VCaP (cell line): ENCODE results near the gene MLLT3.

Source experiments
- H3K27ac ChIP-seq: fragments of 450-650 bp; 2 replicates; pipeline ENCODE4 v1.5.1; 2017
- TF ChIP-seq, protein P1 (sequence below): fragments of 450-650 bp; conservative IDR thresholded peaks from 2 replicates; pipeline ENCODE4 v1.5.1; 2017; ENCODE audit warnings: mild to moderate bottlenecking, moderate library complexity

The MLLT3 gene

DNA sequence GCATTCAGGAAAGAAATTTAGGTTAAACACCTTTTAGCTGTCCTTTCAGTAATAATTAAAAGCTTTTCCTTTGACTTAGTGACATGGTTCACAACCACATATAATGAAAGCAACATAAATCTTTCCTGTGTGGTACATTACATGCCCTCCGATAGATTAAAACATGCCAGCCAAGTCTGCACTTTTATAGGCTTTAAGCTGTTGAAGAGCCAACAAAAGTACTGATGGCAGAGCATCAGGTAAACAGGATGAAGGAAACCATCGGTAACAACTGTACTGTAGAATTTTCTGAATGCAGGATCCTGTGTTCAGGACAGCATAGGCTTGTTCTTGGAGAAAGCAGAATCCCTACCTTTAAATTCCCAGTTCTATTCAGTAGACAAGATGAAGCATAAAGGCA, 226.6 kb downstream of the MLLT3 start:
- H3K27ac ChIP-seq = peak overlapping the region; percentile 31; the same call in 1 of the 2 replicates
- TF ChIP-seq, protein P1, sequence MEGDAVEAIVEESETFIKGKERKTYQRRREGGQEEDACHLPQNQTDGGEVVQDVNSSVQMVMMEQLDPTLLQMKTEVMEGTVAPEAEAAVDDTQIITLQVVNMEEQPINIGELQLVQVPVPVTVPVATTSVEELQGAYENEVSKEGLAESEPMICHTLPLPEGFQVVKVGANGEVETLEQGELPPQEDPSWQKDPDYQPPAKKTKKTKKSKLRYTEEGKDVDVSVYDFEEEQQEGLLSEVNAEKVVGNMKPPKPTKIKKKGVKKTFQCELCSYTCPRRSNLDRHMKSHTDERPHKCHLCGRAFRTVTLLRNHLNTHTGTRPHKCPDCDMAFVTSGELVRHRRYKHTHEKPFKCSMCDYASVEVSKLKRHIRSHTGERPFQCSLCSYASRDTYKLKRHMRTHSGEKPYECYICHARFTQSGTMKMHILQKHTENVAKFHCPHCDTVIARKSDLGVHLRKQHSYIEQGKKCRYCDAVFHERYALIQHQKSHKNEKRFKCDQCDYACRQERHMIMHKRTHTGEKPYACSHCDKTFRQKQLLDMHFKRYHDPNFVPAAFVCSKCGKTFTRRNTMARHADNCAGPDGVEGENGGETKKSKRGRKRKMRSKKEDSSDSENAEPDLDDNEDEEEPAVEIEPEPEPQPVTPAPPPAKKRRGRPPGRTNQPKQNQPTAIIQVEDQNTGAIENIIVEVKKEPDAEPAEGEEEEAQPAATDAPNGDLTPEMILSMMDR = no peak

DNA sequence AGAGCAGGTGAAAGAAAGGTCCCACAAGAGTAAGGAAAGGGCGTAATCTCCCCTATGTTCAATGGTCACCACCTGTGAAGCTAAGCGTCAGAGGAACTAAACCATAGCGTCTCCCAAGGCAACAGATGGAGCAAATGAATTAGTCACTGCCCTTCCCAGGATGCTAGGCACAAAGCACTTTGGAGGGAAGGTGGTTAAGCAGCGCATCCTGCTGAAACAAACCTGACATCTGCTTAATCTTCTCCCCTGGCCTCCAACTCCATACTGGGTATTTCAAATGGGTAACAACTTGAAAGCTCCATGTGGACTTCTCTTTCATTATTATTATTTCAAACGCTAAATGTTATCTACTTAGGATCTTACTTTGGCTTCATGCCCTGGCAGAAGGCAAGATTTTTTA, 227.3 kb downstream of the MLLT3 start:
- peak overlapping the region; percentile 31; the same call in 1 of the 2 replicates for H3K27ac ChIP-seq
- TF ChIP-seq, protein P1 = no peak

- TF ChIP-seq, protein P1 = no peak
Measured at GRCh38 chr9:20391208-20391607, 231.1 kb downstream of the MLLT3 start.

GRCh38 chr9:20390400-20390799, 231.9 kb downstream of the MLLT3 start:
- H3K27ac ChIP-seq = peak overlapping the region; percentile 50
- TF ChIP-seq, protein P1 = no peak

More at GRCh38 chr9:20391208-20391607, 231.1 kb downstream of the MLLT3 start:
- H3K27ac ChIP-seq = peak overlapping the region; percentile 50

DNA sequence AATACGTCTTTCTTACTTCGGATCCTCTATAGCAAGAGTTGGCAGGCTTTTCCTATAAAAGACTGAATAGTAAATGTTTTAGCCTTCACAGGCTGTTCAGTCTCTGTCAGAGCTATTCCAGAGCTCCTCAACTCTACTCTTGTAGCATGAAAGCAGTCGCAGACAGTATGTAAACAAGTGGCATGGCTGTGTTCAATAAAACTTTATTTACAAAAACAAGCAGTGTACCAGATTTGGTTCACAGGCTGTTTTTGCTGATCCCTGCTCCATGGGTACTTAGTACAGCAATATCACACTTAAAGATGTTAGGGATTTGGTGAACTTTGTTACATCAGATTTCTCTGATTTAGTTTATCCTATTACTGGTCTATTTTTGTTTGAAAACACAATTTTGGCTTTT, 235.2 kb downstream of the MLLT3 start:
- no peak overlapping the region for H3K27ac ChIP-seq
- TF ChIP-seq, protein P1 = no peak

DNA sequence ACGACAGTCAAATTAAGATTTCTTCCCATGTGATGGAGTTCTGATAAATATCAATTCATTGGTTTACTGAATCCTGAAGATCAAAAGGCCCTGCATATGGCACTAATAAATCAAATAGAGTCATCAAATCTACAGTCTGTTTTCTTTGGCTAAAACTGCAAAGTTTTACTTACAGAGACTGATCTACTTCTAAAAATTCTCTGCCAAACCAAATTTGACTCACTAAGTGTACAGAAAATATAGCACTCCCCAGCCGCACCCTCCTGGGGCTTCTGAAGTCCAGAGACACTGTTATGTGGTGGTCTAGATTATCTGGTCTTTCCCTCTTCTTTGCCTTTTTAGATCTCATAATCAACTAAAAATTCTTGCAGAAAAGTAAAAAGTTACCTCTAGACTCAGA, 237.7 kb downstream of the MLLT3 start:
- TF ChIP-seq, protein P1 = no peak
- no peak overlapping the region for H3K27ac ChIP-seq

GRCh38 chr9:20382460-20383071, 239.7 kb downstream of the MLLT3 start:
- peak overlapping the region; percentile 68 for H3K27ac ChIP-seq
- TF ChIP-seq, protein P1 = no peak
